IMR-90 (cell line): ENCODE data around the gene MLH3. TPM values are rescaled to one million over a fixed set of nuclear protein-coding genes. Genes with fewer than 3 reads are reported as not detected.

Source experiments
- ATAC-seq: fragments of 200-7000 bp; cut with Tn5 transposase; 2 replicates; pipeline ENCODE4 v1.9.1; 2020; ENCODE audit warnings: low read depth, mild to moderate bottlenecking, moderate library complexity
- BruUV-seq: library from RNA; stranded (reverse); fragments of 400-500 nt; replicated peaks from 2 replicates; lab custom pipeline; 2021; lab: Mats Ljungman, UMichigan
- CTCF ChIA-PET: fragments of 300-600 bp; formaldehyde crosslinking; extraction: SDS; loops from one replicate; lab custom pipeline; 2021; ENCODE audit warnings: antibody characterized with exemption; lab: Yijun Ruan, JAX
- POLR2A ChIA-PET: fragments of 300-600 bp; sonication (Branson Sonifier 250); formaldehyde crosslinking; loops from one replicate; lab custom pipeline; 2022; ENCODE audit warnings: antibody characterized with exemption; ENCODE audit not compliant: unreplicated experiment; lab: Charles Lee
- DNase-seq: peaks from one replicate; pipeline ENCODE4 v3.0.0; 2013
- H2AFZ ChIP-seq: replicated peaks from 2 replicates; pipeline ENCODE3; 2013; ENCODE audit warnings: low read length, mild to moderate bottlenecking; ENCODE audit not compliant: poor library complexity
- H2AK5ac ChIP-seq: 2 replicates; pipeline ENCODE4 v1.6.1; 2013; ENCODE audit warnings: low read depth, low read length, inconsistent platforms
- H2AK9ac ChIP-seq: replicated peaks from 2 replicates; pipeline ENCODE3; 2013; ENCODE audit warnings: mild to moderate bottlenecking, low read depth, low read length, moderate library complexity; ENCODE audit not compliant: poor library complexity
- H2BK120ac ChIP-seq: 2 replicates; pipeline ENCODE4 v1.6.1; 2013; ENCODE audit warnings: low read depth, low read length, inconsistent platforms
- H2BK15ac ChIP-seq: 3 replicates; pipeline ENCODE4 v1.6.1; 2013; ENCODE audit warnings: low read depth, low read length, inconsistent platforms
- H2BK20ac ChIP-seq: 2 replicates; pipeline ENCODE4 v1.6.1; 2013; ENCODE audit warnings: low read depth, mild to moderate bottlenecking, inconsistent platforms, low read length, moderate library complexity
- H2BK5ac ChIP-seq: 2 replicates; pipeline ENCODE4 v1.6.1; 2013; ENCODE audit warnings: mild to moderate bottlenecking, low read depth, low read length, inconsistent platforms; ENCODE audit not compliant: poor library complexity, severe bottlenecking
- H3K14ac ChIP-seq: replicated peaks from 2 replicates; pipeline ENCODE4 v1.6.1; 2013; ENCODE audit warnings: low read depth, low read length, inconsistent platforms
- H3K18ac ChIP-seq: 2 replicates; pipeline ENCODE4 v1.6.1; 2013; ENCODE audit warnings: low read depth, low read length, control low read depth
- H3K23ac ChIP-seq: 2 replicates; pipeline ENCODE4 v1.6.1; 2013; ENCODE audit warnings: low read depth, low read length, inconsistent platforms
- H3K27ac ChIP-seq: 2 replicates; pipeline ENCODE4 v1.5.1; 2013; ENCODE audit warnings: mild to moderate bottlenecking, control low read depth, low read length; ENCODE audit not compliant: insufficient read depth
- H3K27me3 ChIP-seq: 2 replicates; pipeline ENCODE4 v1.6.1; 2013; ENCODE audit warnings: low read length; ENCODE audit not compliant: control insufficient read depth, insufficient read depth
- H3K36me3 ChIP-seq: 2 replicates; pipeline ENCODE4 v1.6.1; 2013; ENCODE audit warnings: low read length, mixed read lengths; ENCODE audit not compliant: control insufficient read depth, insufficient read depth
- H3K4ac ChIP-seq: 2 replicates; pipeline ENCODE4 v1.6.1; 2013; ENCODE audit warnings: low read depth, low read length, inconsistent platforms
- H3K4me1 ChIP-seq: 2 replicates; pipeline ENCODE4 v1.6.1; 2013; ENCODE audit warnings: low read length, mixed read lengths; ENCODE audit not compliant: control insufficient read depth, insufficient read depth
- H3K4me2 ChIP-seq: 2 replicates; pipeline ENCODE4 v1.6.1; 2013; ENCODE audit warnings: low read depth, mild to moderate bottlenecking, control low read depth, low read length, moderate library complexity
- H3K4me3 ChIP-seq: 2 replicates; pipeline ENCODE4 v1.5.1; 2013; ENCODE audit warnings: low read depth, mild to moderate bottlenecking, control low read depth, low read length, moderate library complexity; ENCODE audit not compliant: insufficient read depth
- H3K56ac ChIP-seq: 2 replicates; pipeline ENCODE4 v1.6.1; 2013; ENCODE audit warnings: low read length, inconsistent platforms; ENCODE audit not compliant: insufficient read depth; ENCODE audit errors: extremely low read depth
- H3K79me1 ChIP-seq, 2 experiments: 2 replicates each; pipeline ENCODE4 v1.6.1; 2013; ENCODE audit warnings: low read length in 2 of 2, inconsistent platforms in 1 of 2, low read depth in 1 of 2
- H3K9ac ChIP-seq: 2 replicates; pipeline ENCODE4 v1.6.1; 2013; ENCODE audit warnings: low read depth, low read length, control low read depth
- H3K9me1 ChIP-seq: 2 replicates; pipeline ENCODE4 v1.6.1; 2013; ENCODE audit warnings: low read length, inconsistent platforms; ENCODE audit not compliant: insufficient read depth
- H3K9me3 ChIP-seq: 2 replicates; pipeline ENCODE4 v1.6.1; 2013; ENCODE audit warnings: low read length; ENCODE audit not compliant: control insufficient read depth, insufficient read depth
- H4K20me1 ChIP-seq: 2 replicates; pipeline ENCODE4 v1.6.1; 2013; ENCODE audit warnings: low read length, inconsistent platforms; ENCODE audit not compliant: insufficient read depth
- H4K5ac ChIP-seq: 2 replicates; pipeline ENCODE4 v1.6.1; 2013; ENCODE audit warnings: mild to moderate bottlenecking, low read depth, low read length, control low read depth
- H4K8ac ChIP-seq, 2 experiments: 2 replicates each; pipeline ENCODE4 v1.6.1; 2013; ENCODE audit warnings: low read depth in 2 of 2, low read length in 2 of 2, control low read depth in 1 of 2, inconsistent platforms in 1 of 2
- H4K91ac ChIP-seq: 2 replicates; pipeline ENCODE4 v1.6.1; 2013; ENCODE audit warnings: low read depth, low read length, inconsistent platforms; ENCODE audit not compliant: insufficient read depth
- FOS ChIP-seq: fragments of 150-350 bp; IDR thresholded peaks from 2 replicates; pipeline ENCODE4 v1.6.1; 2016; ENCODE audit warnings: low read depth, low read length
- MAZ ChIP-seq: IDR thresholded peaks from 2 replicates; pipeline ENCODE4 v1.6.1; 2012; ENCODE audit warnings: low read depth, mild to moderate bottlenecking, low read length, improper control_type of control experiment, moderate library complexity, borderline replicate concordance
- POLR2A ChIP-seq: IDR thresholded peaks from 2 replicates; pipeline ENCODE4 v1.6.1; 2012; ENCODE audit warnings: mild to moderate bottlenecking, low read depth, low read length
- RCOR1 ChIP-seq: IDR thresholded peaks from 2 replicates; pipeline ENCODE4 v1.6.1; 2012; ENCODE audit warnings: mild to moderate bottlenecking, low read length, improper control_type of control experiment; ENCODE audit not compliant: insufficient replicate concordance
- WGBS, 2 experiments: methylation state at CpG; one replicate each; pipeline versions ENCODE4 v1.1.5 to v1.1.7; 2013; ENCODE audit warnings: missing lambda C conversion rate in 2 of 2; ENCODE audit not compliant: insufficient read length in 1 of 2; ENCODE audit errors: extremely low coverage in 2 of 2; 5-methylcytosine and 5-hydroxymethylcytosine counted together
- dilution Hi-C: fragments of 300-500 bp; cut with HindIII; formaldehyde crosslinking; loops from one replicate; pipeline ENCODE4 v1.14.3; 2018; ENCODE audit warnings: low sequenced_read_pairs; ENCODE audit not compliant: unreplicated experiment
- in situ Hi-C: fragments of 300-500 bp; cut with MboI; formaldehyde crosslinking; loops from 3 replicates; pipeline ENCODE4 v1.14.3; 2019; ENCODE audit warnings: low sequenced_read_pairs, inconsistent platforms, mixed read lengths
- intact Hi-C: fragments of 100-400 bp; cut with micrococcal nuclease; formaldehyde crosslinking; loops from 2 replicates; pipeline ENCODE4 v1.10.0; 2022
- polyA plus RNA-seq, 3 experiments: library from polyadenylated mRNA; depleted of rRNA; stranded (reverse); fragments of >200 nt; gene quantifications; 2 replicates each; pipeline ENCODE4 v1.2.3, GENCODE V29; 2012; ENCODE audit warnings: low replicate concordance in 1 of 3
- total RNA-seq: library from RNA; depleted of rRNA; stranded (reverse); fragments of >200 nt; gene quantifications from 2 replicates; pipeline ENCODE4 v1.2.3, GENCODE V29; 2012
- TF ChIP-seq, protein P1 (sequence below): fragments of 150-350 bp; IDR thresholded peaks from 2 replicates; pipeline ENCODE4 v1.6.1; 2017; ENCODE audit warnings: mild to moderate bottlenecking, antibody characterized with exemption, low read length, low read depth
- TF ChIP-seq, protein P2 (sequence below): fragments of 150-350 bp; IDR thresholded peaks from 2 replicates; pipeline ENCODE4 v1.6.1; 2016; ENCODE audit warnings: low read depth, mild to moderate bottlenecking, low read length, moderate library complexity, borderline replicate concordance

MLH3 gene
- total and polyA plus RNA-seq, 2 of the 4 experiments (the other 2 are of a cell fraction): 5.6 to 14.7 TPM

DNA sequence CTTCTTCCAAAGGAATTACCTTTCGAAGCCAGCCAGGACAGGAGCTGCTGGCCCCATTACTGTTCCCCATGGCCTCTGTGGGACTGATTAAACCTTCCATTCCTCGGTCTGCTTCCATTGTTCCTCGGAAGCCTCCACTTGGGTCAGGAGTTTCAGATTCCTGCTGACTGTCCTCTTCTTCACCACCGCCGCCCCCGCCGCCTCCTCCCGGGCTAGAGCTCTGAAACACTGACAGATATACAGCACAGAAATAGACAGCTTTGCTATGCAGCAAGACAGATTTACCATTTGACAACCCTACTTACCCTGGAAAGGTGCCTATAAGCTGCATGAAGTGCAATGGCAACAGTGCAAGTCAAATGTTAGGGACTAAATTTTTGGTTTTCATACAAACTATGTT, 40.0 kb upstream of the MLH3 start:
- ChIA-PET POLR2A (no interaction called here), CTCF (interaction anchor here (0.7 kb wide), 1 partner anchor 25 kb away, joined by 3 read pairs; no protein-coding TSS in a partner anchor)
- intact Hi-C loops: no loop called here
- Histone ChIP-seq H2AK5ac (no peak overlapping the region), H2BK20ac (no peak overlapping the region), H3K9me3 (no peaks in the 10 kb centered on the region), H3K9ac (no peak overlapping the region), H3K4me3 (no peak overlapping the region), H3K9me1 (no peaks in the 10 kb centered on the region), H3K27ac (no peak overlapping the region), H4K5ac (no peak overlapping the region), H3K4me2 (no peak overlapping the region), H2AFZ (no peak overlapping the region), H2BK120ac (no peak overlapping the region), H2AK9ac (no peak overlapping the region), H4K91ac (no peak overlapping the region), H2BK15ac (no peak overlapping the region), H3K27me3 (no peaks in the 10 kb centered on the region), H4K20me1 (no peaks in the 10 kb centered on the region), H3K18ac (no peak overlapping the region; the same call in 1 of the 2 replicates), H4K8ac (no peak overlapping the region), H3K4ac (no peak overlapping the region), H3K79me1 (no peaks in the 10 kb centered on the region; a peak in 1 of 4 replicates), H3K23ac (no peak overlapping the region), H3K4me1 (0 out of 2 replicates have a peak, but pooled peaks cover 3% of the 10 kb centered on the region), H2BK5ac (no peak overlapping the region), H3K56ac (no peak overlapping the region), H3K36me3 (peaks cover 22% of the 10 kb centered on the region), H3K14ac (no peak overlapping the region)
- WGBS, 2 experiments: 89% methylated on average over 1 of the region's 8 CpGs; no CpG with 5 or more reads in 1 of the 2 experiments
- ATAC-seq: no peak
- DNase-seq: no peak
- dilution Hi-C loops: no loop called here
- in situ Hi-C loops: no loop called here
- TF ChIP-seq RCOR1 (no peak), MAZ (no peak), POLR2A (no peak), FOS (no peak)
- TF ChIP-seq, protein P1, sequence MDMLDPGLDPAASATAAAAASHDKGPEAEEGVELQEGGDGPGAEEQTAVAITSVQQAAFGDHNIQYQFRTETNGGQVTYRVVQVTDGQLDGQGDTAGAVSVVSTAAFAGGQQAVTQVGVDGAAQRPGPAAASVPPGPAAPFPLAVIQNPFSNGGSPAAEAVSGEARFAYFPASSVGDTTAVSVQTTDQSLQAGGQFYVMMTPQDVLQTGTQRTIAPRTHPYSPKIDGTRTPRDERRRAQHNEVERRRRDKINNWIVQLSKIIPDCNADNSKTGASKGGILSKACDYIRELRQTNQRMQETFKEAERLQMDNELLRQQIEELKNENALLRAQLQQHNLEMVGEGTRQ: no peak
- TF ChIP-seq, protein P2, sequence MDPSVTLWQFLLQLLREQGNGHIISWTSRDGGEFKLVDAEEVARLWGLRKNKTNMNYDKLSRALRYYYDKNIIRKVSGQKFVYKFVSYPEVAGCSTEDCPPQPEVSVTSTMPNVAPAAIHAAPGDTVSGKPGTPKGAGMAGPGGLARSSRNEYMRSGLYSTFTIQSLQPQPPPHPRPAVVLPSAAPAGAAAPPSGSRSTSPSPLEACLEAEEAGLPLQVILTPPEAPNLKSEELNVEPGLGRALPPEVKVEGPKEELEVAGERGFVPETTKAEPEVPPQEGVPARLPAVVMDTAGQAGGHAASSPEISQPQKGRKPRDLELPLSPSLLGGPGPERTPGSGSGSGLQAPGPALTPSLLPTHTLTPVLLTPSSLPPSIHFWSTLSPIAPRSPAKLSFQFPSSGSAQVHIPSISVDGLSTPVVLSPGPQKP: no peak
- no TSS peak for BruUV-seq
